H1 (cell line): Measurements from ENCODE around the gene BMPR1A. TPM values are rescaled to one million over a fixed set of nuclear protein-coding genes. Genes with fewer than 3 reads are reported as not detected.

ENCODE experiments used
- CTCF ChIA-PET: fragments of 300-600 bp; sonication (Branson Sonifier 250); formaldehyde crosslinking; loops from one replicate; lab custom pipeline; 2021; ENCODE audit not compliant: partially characterized antibody; lab: Charles Lee
- POLR2A ChIA-PET: fragments of 300-600 bp; sonication (Branson Sonifier 250); formaldehyde crosslinking; loops from one replicate; lab custom pipeline; 2021; ENCODE audit warnings: inconsistent platforms; ENCODE audit not compliant: partially characterized antibody; lab: Charles Lee
- DNase-seq, 2 experiments: peaks; one replicate each; pipeline versions ENCODE4 v3.0.0 to v3.0.0-alpha.2; 2010 to 2022; ENCODE audit warnings: low spot score in 2 of 2, low read depth in 1 of 2, mixed read lengths in 1 of 2
- FAIRE-seq: peaks from 2 replicates; lab custom pipeline; 2011; peaks lifted over from hg19 to GRCh38; lab: Jason Lieb, UNC
- H2AFZ ChIP-seq: 2 replicates; pipeline ENCODE4 v1.8.1; 2012; ENCODE audit warnings: low read length, inconsistent platforms
- H2AK5ac ChIP-seq: 2 replicates; pipeline ENCODE4 v1.6.1; 2013; ENCODE audit warnings: low read depth, low read length
- H2BK120ac ChIP-seq: replicated peaks from 2 replicates; pipeline ENCODE3; 2013; ENCODE audit warnings: low read depth, low read length, inconsistent platforms
- H2BK12ac ChIP-seq: 2 replicates; pipeline ENCODE4 v1.6.1; 2013; ENCODE audit warnings: low read depth, low read length
- H2BK15ac ChIP-seq: 2 replicates; pipeline ENCODE4 v1.6.1; 2013; ENCODE audit warnings: low read length
- H2BK20ac ChIP-seq: 2 replicates; pipeline ENCODE4 v1.6.1; 2013; ENCODE audit warnings: low read length
- H2BK5ac ChIP-seq: 2 replicates; pipeline ENCODE4 v1.6.1; 2013; ENCODE audit warnings: low read depth, low read length
- H3K14ac ChIP-seq: 2 replicates; pipeline ENCODE4 v1.6.1; 2013; ENCODE audit warnings: inconsistent platforms; ENCODE audit not compliant: insufficient read length
- H3K18ac ChIP-seq: 2 replicates; pipeline ENCODE4 v1.6.1; 2013; ENCODE audit warnings: low read length; ENCODE audit errors: extremely low read depth
- H3K23ac ChIP-seq: 2 replicates; pipeline ENCODE4 v1.6.1; 2013; ENCODE audit warnings: inconsistent platforms; ENCODE audit not compliant: insufficient read length
- H3K23me2 ChIP-seq: 2 replicates; pipeline ENCODE4 v1.6.1; 2013; ENCODE audit warnings: low read depth, low read length
- H3K27ac ChIP-seq: 2 replicates; pipeline ENCODE4 v1.6.1; 2011; ENCODE audit warnings: low read depth, low read length, inconsistent platforms
- H3K27me3 ChIP-seq, 4 experiments: replicated peaks in 1 of 4; 1 replicate in 1 of 4; 2 replicates in 3 of 4; pipeline versions ENCODE4 v1.6.1 to v1.8.1; 2011 to 2013; ENCODE audit warnings: low read length in 3 of 4, mild to moderate bottlenecking in 3 of 4, inconsistent platforms in 2 of 4, mixed read lengths in 2 of 4, moderate library complexity in 1 of 4; ENCODE audit not compliant: control insufficient read depth in 3 of 4, insufficient read depth in 3 of 4; ENCODE audit errors: extremely low read depth in 1 of 4
- H3K36me3 ChIP-seq, 4 experiments: 2 replicates each; pipeline versions ENCODE4 v1.6.1 to v1.8.1; 2011 to 2013; ENCODE audit warnings: mild to moderate bottlenecking in 4 of 4, low read length in 3 of 4, moderate library complexity in 2 of 4, control low read depth in 1 of 4, inconsistent platforms in 1 of 4; ENCODE audit not compliant: insufficient read depth in 4 of 4, control insufficient read depth in 2 of 4
- H3K4ac ChIP-seq: replicated peaks from 2 replicates; pipeline ENCODE3; 2013; ENCODE audit warnings: low read length, low read depth, mixed read lengths, inconsistent platforms; ENCODE audit not compliant: insufficient read length
- H3K4me1 ChIP-seq, 4 experiments: replicated peaks in 1 of 4; 1 replicate in 1 of 4; 2 replicates in 3 of 4; pipeline versions ENCODE4 v1.6.1 to v1.8.1; 2011 to 2013; ENCODE audit warnings: low read length in 3 of 4, inconsistent platforms in 2 of 4, mixed read lengths in 1 of 4; ENCODE audit not compliant: insufficient read depth in 4 of 4, control insufficient read depth in 3 of 4
- H3K4me2 ChIP-seq, 2 experiments: 2 replicates each; pipeline versions ENCODE4 v1.6.1 to v1.8.1; 2011 to 2013; ENCODE audit warnings: low read depth in 2 of 2, low read length in 2 of 2, control low read depth in 1 of 2, inconsistent platforms in 1 of 2, mild to moderate bottlenecking in 1 of 2; ENCODE audit not compliant: insufficient read depth in 1 of 2
- H3K4me3 ChIP-seq, 4 experiments: fragments of 200-600, 300-600 bp in 1 of 4; sonication (generic), shearing (Covaris generic), sonication (Bioruptor Twin) in 1 of 4; 2 replicates each; pipeline versions ENCODE4 v1.5.1 to v1.8.1; 2011 to 2016; ENCODE audit warnings: low read length in 4 of 4, low read depth in 3 of 4, control low read depth in 2 of 4, inconsistent platforms in 2 of 4, mild to moderate bottlenecking in 2 of 4, mixed read lengths in 1 of 4, moderate library complexity in 1 of 4; ENCODE audit not compliant: insufficient read depth in 2 of 4; ENCODE audit errors: extremely low read depth in 1 of 4
- H3K56ac ChIP-seq: replicated peaks from 2 replicates; pipeline ENCODE3; 2013; ENCODE audit warnings: low read depth, mild to moderate bottlenecking, mixed read lengths, low read length, inconsistent platforms; ENCODE audit not compliant: insufficient read length
- H3K79me1 ChIP-seq: 2 replicates; pipeline ENCODE4 v1.6.1; 2013; ENCODE audit warnings: low read depth, low read length, control low read depth
- H3K79me2 ChIP-seq, 2 experiments: 2 replicates each; pipeline versions ENCODE4 v1.6.1 to v1.8.1; 2012 to 2013; ENCODE audit warnings: low read length in 2 of 2, mild to moderate bottlenecking in 2 of 2, inconsistent platforms in 1 of 2; ENCODE audit not compliant: insufficient read depth in 2 of 2, control insufficient read depth in 1 of 2
- H3K9ac ChIP-seq, 4 experiments: replicated peaks in 1 of 4; 1 replicate in 1 of 4; 2 replicates in 3 of 4; pipeline versions ENCODE4 v1.6.1 to v1.8.1; 2011 to 2013; ENCODE audit warnings: low read depth in 3 of 4, low read length in 3 of 4, control low read depth in 2 of 4, mild to moderate bottlenecking in 2 of 4, moderate library complexity in 2 of 4, inconsistent platforms in 1 of 4; ENCODE audit errors: extremely low read depth in 1 of 4
- H3K9me3 ChIP-seq, 2 experiments: 2 replicates each; pipeline versions ENCODE4 v1.6.1 to v1.8.1; 2012 to 2013; ENCODE audit warnings: mild to moderate bottlenecking in 2 of 2, moderate library complexity in 2 of 2, control low read depth in 1 of 2, inconsistent platforms in 1 of 2, low read depth in 1 of 2, low read length in 1 of 2, mixed read lengths in 1 of 2; ENCODE audit not compliant: insufficient read depth in 2 of 2
- H4K20me1 ChIP-seq, 2 experiments: replicated peaks in 1 of 2; 2 replicates each; pipeline versions ENCODE3 to v1.8.1; 2011 to 2013; ENCODE audit warnings: inconsistent platforms in 2 of 2, low read length in 2 of 2, mild to moderate bottlenecking in 1 of 2; ENCODE audit not compliant: insufficient read depth in 2 of 2, control insufficient read depth in 1 of 2
- H4K5ac ChIP-seq: 2 replicates; pipeline ENCODE4 v1.6.1; 2013; ENCODE audit warnings: low read length, low read depth, mixed read lengths, inconsistent platforms; ENCODE audit not compliant: insufficient read length
- H4K8ac ChIP-seq: 2 replicates; pipeline ENCODE4 v1.8.0; 2013; ENCODE audit warnings: mild to moderate bottlenecking, moderate library complexity, low read length, inconsistent platforms; ENCODE audit not compliant: insufficient read depth; ENCODE audit errors: extremely low read depth
- H4K91ac ChIP-seq: replicated peaks from 2 replicates; pipeline ENCODE3; 2013; ENCODE audit warnings: low read length, mixed read lengths, inconsistent platforms; ENCODE audit not compliant: insufficient read length
- MAFK ChIP-seq: IDR thresholded peaks from 2 replicates; pipeline ENCODE4 v1.6.1; 2012; ENCODE audit warnings: low read depth, mild to moderate bottlenecking, improper control_type of control experiment, low read length
- WGBS, 2 experiments: shearing (Covaris generic) in 1 of 2; methylation state at CpG; one replicate each; pipeline versions ENCODE4 v1.1.6 to v1.1.7; 2013 to 2015; ENCODE audit warnings: low lambda C conversion rate in 2 of 2, mixed read lengths in 2 of 2, inconsistent platforms in 1 of 2, low coverage in 1 of 2, missing lambda C conversion rate in 1 of 2; ENCODE audit not compliant: insufficient replicate concordance in 2 of 2, insufficient coverage in 1 of 2, insufficient read length in 1 of 2; ENCODE audit errors: extremely low coverage in 1 of 2, missing lambda C conversion rate in 1 of 2; 5-methylcytosine and 5-hydroxymethylcytosine counted together
- polyA plus RNA-seq, 7 experiments: library from polyadenylated mRNA; depleted of rRNA in 3 of 7; stranded (reverse) in 5 of 7; unstranded in 2 of 7; fragments of >200 nt in 5 of 7; fragments of 200-250 nt in 2 of 7; gene quantifications; 1 replicate in 5 of 7; 2 replicates in 1 of 7; 4 replicates in 1 of 7; pipeline versions ENCODE4 v1.2.1 to v1.2.3, GENCODE V29; 2011 to 2013; ENCODE audit warnings: missing spikeins in 2 of 7, mixed read lengths in 2 of 7
- total RNA-seq: library from RNA; stranded (reverse); fragmentation: NEBNext Ultra II Directional; extraction: Animal tissue kit (Norgen Biotek cat#: 25700); gene quantifications from 2 replicates; pipeline ENCODE4 v1.2.1, GENCODE V29; 2021

Gene BMPR1A
- total and polyA plus RNA-seq, 2 of the 8 experiments (the other 6 are each of a cell fraction or from before 2014, with no cell fraction given), result 34.4 to 129 TPM

GRCh38 chr10:86861351-86861750 is 104.9 kb downstream of the BMPR1A start:
- Histone ChIP-seq H3K79me1 (no peaks in the 10 kb centered on the region; the same call in 1 of the 2 replicates), H3K23me2 (no peaks in the 10 kb centered on the region), H3K18ac (no peak overlapping the region), H3K79me2 (peaks cover 0 to 31% of the 10 kb centered on the region in 2 experiments; a peak in 2 of 4 replicates), H3K9ac (no peak overlapping the region), H3K56ac (no peak overlapping the region), H4K20me1 (no peaks in the 10 kb centered on the region), H4K91ac (no peak overlapping the region), H3K27ac (no peak overlapping the region), H3K14ac (no peak overlapping the region), H4K5ac (no peak overlapping the region), H3K23ac (no peak overlapping the region), H2AFZ (no peak overlapping the region), H3K4me1 (peaks cover 8 to 41% (median 33%) of the 10 kb centered on the region in 4 experiments), H2AK5ac (no peak overlapping the region), H3K27me3 (no peaks in the 10 kb centered on the region), H4K8ac (no peak overlapping the region), H2BK5ac (no peak overlapping the region), H2BK15ac (no peak overlapping the region), H3K36me3 (peaks cover 0 to 7% (median 0%) of the 10 kb centered on the region in 4 experiments; a peak in 1 of 8 replicates), H3K4me3 (no peak overlapping the region), H2BK20ac (no peak overlapping the region), H3K9me3 (no peaks in the 10 kb centered on the region), H3K4me2 (no peak overlapping the region), H2BK120ac (no peak overlapping the region), H3K4ac (no peak overlapping the region), H2BK12ac (no peak overlapping the region)
- whole genome bisulfite sequencing, 2 experiments, result 85% methylated on average over 1 of the region's 1 CpG; no CpG with 5 or more reads in 1 of the 2 experiments
- ChIA-PET CTCF (interaction anchor here (0.6 to 1.0 kb wide), 2 partner anchors 41 to 53 kb away, joined by 3 read pairs; no protein-coding TSS in a partner anchor), POLR2A (no interaction called here)
- FAIRE-seq, result no peak
- TF ChIP-seq MAFK, result no peak
- no peak for DNase-seq
